A172 (cell line): ENCODE measurements around the gene GPA33. TPM values are rescaled to one million over a fixed set of nuclear protein-coding genes. Genes with fewer than 3 reads are reported as not detected.

Source experiments
- DNase-seq: peaks from one replicate; pipeline ENCODE4 v3.0.0-alpha.2; 2015; ENCODE audit warnings: low spot score
- total RNA-seq: library from RNA; depleted of rRNA; stranded (reverse); fragments of >200 nt; shearing (Covaris generic); gene quantifications from 2 replicates; pipeline ENCODE4 v1.2.3, GENCODE V29; 2014

GPA33 gene
- total RNA-seq, 1 experiment from 2014 or later = not detected

DNA sequence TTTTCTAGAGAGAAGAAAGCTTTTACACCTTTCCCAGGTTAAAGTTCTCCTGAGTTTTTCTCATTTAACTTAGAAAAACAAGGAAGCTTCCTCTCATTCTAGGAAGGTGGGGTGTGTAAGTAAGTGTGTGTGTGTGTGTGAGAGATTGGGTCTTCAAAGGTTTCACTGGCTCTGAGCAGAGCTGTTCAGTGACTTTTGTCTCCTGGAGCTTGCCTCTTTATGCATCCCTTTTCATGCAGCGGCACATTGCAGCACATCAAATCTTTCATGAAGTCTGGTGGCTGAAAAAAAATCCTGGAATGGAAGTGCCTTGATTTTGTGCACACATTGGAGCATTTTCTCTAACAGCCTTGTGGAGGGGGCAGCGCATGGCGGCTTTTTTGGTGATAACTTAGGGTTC is 3.4 kb downstream of the GPA33 start:
- DNase-seq = no peak

DNA sequence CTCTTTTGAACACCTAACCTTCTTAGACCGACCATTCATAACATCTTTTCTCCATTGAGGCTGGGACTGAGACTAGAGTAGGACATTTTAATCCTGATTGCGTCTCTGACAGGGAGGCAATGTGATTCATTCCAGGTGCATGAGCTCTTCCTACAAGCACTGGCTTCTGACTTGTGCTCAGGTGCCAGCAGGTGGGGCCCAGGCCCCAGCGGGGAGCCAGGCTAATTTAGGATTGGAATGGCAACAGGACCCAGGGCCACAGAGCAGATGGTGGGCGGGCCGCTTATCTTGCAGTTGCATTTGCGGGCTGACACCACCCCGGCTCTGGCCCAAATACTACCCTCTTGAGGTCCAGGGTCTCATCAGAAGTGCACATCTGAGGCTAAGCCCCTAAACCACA is 4.1 kb downstream of the GPA33 start:
- DNase-seq = no peak

DNA sequence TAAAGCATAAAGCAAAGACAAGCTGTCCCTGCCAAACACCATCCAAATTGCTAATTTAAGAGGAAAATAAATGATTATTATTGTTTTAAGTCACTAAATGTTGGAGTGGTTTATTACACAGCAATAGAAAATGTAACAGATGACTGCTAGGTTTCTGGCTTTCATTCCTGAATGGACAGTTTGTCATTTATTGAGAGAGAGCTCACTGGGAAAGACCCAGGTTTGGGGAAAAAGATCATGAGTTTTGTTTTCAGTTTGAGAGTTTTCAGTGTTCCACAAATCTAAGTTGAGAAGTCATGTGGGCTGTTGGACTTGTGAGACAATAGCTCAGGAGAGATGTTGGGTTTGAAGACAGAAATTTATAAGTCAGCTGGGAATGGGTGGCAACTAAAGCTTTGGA is 5.4 kb downstream of the GPA33 start:
- no peak for DNase-seq

DNA sequence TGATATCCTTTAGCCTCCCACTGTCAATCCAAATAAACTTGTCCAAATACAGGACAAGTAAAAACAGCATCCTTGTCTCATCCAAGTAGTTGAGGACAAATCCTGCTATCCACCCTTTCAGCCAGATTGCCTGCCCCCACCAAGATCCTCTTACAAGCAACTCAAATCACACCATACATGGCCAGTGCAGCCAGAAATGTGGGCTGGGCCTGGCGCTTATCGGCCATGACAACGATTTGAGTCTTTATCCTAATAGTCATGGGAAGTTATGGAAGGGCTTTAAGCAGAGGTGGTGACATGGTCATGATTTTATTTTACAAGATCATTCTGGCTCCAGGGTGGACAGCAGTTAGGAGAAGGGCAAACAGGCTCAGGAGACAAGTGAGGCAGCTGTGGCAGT is 6.3 kb downstream of the GPA33 start:
- no peak for DNase-seq

DNA sequence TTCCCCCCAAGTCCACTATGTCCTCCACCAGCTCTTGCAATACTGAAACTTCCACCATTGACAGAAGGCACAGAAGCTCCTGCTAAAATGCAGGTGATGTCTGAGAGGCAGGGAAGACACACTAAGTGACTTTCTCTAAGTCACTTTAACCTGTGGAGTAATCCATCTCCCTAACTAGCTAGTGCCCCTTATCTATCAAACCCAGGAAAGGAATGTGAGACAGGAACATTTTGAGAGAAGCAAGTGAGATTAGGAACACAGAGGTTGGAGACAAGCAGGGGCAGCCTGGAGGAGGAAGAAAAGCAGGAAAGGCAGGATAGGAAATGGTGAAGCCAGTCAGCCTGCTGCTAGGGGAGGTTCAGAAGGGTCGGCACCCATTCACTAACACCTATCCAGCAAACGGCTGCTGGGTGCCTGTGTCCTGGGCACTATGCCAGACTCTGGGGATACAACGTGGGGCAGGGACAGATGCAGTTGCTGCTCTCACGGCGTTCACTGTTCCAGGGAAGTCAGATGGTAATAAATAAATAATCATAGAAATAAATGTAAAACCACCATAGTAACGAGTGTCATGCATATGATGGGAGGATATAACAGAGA is 7.0 kb downstream of the GPA33 start:
- no peak for DNase-seq

DNA sequence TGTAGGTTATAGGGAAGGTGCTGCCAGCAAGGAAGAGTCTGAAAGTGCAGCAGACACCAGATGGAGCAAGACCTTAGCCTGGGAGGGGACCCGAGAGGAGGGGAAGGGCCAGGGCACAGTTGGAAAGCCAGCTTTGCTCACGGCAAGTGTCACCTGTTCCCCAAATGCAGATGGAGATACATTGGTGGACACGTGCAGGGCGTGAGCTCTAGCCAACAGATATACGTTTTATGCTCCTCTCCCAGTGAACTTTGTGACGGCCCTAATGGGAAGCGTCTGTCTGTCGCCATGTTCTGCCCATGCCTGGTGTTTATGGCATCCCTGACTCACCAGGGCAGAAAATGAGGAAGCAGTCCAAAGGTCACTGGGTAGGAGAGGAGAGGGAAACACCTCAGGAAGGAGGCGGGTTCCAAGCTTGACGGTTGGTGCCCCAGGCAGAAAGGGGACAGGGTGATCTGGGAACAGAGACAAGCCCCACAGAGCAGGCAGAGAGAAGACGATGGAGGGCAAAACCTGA is 7.6 kb downstream of the GPA33 start:
- no peak for DNase-seq

DNA sequence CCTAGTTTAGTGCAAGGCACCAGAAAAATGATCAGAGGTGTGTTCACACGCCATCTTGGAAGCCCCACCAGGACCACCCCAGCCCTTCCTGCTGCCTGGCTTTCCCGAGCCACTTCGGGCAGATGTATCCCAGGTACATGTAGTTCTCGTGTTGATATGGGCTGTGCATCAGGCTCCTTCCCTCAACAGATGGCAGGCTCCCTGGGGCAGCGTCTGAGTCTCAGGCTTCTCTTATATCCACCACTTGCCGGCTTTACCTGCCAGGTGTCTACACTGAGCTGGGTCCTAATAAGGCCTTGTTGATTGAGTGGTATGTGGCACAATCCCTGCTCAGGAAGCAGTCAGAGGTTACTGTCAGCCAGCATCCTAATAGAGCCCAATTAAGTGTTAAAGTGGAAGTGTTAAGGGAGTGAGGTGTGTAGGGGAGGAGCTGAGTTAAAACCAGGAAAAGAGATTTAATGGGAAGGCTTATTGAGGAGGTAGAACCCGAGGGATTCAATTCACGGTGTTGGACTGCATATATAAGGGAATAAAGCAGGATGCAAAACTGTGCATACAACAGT is 8.5 kb downstream of the GPA33 start:
- no peak for DNase-seq

DNA sequence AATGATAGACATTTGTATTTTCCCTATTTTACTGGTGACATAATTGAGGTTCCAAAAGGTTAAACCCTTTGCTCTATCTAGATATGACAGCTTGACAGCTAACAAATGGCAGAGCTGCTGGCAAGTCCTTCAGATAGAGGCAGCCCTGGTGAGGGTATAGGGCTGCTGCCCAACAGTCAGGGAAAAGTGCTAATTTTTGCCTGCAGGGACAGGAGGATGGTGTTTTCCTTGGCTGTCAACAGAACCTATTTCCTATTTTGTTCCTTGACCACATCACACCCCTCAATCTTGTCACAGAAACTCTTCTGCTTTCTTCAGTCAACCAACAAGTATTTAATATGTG is 12.3 kb downstream of the GPA33 start:
- DNase-seq = no peak

DNA sequence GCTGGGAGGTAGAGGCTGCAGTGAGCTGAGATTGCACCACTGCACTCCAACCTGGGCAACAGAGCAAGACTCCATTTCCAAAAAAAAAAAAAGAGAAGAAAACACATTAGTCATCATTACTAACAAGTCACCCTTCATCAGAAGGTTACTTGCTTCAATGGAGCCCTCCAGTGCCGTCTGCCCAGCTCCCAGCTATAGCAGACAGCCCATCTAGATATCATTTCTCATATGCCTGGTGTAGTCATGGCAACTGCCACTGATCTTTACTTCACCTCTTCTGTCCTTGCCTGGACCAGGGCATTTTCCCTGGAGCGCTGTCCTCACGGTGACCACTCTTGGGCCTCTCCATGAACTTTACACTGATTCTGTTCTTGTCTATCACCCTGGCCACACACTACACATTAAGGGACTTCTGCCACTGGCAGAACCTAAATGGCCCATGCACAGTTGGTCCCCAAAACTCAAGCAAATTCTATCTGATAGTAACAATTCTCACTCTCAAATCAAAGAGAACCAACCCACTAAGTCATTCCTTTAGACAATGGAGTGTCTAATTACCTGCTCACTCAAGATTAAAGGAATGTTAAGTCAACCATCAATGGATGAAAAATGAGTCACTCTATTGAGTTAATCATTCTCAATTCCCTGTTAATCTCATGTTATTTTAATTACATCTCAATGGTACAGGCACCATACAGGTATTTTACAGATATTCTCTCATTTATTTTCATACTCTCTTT is 12.9 kb downstream of the GPA33 start:
- no peak for DNase-seq

DNA sequence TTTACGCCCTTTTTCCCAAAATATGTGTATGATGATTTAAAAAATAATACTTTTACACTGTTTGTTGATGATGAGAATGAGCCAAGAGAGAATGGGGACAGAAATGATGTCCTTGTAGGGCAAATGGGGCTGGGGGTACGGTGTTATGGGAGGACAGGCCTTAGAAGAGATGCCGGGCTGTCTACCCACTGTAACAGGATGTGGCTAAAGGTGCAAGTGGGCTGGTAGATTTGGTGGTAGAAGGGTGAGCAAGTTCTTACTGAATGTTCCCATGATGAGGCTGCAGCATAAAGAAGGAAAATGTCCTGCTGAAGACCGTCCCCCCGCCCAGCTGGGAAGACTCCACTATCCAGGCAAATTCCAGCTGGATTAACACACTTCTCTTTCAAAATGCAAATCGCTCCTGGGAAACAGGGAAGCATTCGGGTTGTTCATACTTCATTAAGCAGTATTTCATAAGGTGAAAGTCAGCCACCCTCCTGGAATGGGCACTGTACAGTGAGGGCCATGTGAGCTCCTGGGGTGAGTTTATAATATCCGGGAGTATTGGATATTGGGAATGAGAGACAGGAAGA is 14.0 kb downstream of the GPA33 start:
- no peak for DNase-seq

DNA sequence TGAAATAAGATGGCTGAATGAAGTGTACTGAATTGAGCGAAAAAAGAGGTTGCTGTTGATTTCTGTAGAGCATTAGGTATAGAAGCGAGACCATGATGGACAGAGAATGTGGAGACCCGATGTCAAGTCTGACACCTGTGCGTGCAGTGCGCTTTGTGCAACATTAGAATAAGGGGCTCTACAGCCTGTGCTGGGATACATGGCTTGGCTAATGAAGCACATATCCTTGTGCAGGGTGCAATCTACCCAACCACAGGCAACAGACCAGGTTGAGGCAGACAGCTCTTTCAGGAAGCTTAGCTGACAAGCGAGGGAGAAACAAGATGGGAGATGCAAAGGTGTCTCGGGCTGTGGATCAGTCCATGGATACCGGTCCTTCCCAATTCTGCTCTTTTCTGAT is 18.9 kb downstream of the GPA33 start:
- DNase-seq = no peak

DNA sequence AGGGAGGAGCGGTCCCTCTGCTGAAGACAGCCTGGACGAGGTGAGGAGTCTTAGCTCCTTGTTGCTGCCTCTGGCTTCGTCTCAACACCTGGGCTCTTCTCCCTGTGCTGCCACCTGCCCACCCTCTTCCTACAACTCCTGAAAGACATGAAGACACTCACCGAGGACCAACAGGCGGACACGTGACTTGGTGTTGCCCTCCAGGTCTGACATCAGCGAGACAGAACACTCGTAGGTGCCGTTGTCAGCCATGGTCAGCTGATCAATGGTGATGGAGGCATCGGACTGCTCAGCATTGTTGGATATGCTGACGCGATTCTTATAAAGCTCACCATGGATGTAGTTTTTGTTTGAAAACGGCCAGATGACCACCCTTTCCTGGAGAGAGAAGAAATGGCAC is 21.4 kb downstream of the GPA33 start:
- DNase-seq = no peak

DNA sequence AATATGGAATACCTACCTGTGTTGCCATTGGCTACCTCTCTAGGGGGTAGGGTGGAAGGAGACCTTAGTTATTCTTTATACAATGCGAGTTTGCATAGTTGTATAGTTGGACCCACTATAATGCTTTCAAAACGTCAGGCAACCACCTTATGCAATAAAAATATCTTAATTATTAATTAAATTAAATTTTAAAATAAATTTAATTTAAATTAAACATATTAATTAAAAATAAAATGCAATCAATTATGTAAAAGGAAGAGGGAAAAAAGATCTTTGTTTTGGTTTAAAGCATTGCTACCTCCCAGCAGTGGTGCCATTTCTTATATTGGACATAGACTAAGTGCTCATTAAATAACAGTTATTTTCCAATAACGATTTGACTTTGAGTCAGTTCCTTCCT is 22.3 kb downstream of the GPA33 start:
- DNase-seq = no peak

DNA sequence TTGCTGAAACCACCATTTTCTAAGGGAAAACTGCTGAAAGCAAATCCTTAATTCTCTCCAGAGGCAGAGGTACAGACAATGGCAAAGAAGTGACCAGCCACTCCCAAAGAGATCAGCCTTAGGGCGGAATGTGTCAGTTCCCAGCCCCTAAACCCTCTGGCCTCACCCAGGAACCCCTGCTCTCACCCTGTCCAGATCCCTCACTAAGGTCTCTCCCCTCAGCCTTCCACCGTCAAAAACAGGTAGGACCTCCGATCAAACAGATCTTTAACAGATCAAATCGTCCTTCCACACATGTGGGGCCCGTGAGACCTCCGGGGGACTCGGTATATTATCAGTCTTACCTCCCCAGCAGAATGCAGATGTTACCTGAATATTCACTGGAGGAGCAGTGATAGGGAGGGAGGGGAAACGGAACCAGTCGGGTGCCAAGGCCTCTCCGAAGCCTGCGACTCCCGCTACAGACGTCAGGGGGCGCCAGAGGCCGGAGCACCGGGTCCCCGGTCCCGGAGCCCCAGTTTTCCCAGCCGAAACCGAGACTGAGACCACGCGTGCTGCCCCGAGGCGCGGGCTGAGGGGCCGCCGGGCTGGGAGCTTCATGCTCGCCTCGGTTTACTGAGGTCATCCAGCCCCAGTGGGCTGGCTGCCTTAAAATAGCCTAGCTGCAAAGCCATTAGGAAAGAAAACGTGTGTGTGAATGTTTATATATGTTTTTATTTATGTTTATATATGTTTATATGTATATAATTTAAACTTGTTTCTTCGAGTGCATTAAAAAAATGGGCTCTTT is 23.6 kb downstream of the GPA33 start:
- DNase-seq = peak; percentile 59

DNA sequence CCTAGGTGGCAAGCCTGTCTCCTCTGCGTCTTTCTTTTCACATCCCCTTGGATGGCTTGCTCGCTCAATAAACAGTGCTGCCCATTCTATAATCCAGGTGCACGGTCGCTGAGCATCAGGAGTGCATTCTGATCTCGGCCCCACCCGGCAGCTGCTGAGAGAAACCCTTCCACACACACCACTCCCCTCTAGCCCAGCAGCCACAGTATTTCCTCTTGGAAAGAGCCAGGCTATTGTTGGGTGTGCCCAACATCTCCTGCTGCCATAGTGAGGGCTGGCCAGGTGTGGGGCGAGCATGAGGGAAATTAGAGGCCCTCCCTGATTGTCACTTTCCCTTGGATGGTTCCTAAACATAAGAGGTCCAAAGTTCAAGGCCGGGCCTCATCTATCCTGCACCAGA is 24.7 kb downstream of the GPA33 start:
- no peak for DNase-seq

DNA sequence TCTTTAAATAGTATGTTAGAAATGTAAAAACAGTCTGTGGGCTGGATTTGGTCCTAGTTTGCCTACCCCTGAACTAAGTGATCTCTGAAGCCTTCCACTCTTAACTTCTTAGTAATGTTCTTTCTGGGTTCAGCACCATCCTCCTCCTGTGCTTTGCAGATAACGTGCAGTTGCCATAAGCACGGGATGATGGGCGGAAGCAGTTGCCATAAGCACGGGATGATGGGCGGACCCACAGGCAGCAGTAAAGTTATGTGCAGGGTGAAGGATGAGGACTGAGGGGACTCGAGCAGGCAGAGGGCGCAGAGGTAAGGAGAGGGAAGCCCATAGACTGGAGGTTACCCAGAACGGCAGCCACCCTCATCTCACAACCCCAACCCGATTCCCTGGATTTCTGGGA is 25.6 kb downstream of the GPA33 start:
- no peak for DNase-seq

DNA sequence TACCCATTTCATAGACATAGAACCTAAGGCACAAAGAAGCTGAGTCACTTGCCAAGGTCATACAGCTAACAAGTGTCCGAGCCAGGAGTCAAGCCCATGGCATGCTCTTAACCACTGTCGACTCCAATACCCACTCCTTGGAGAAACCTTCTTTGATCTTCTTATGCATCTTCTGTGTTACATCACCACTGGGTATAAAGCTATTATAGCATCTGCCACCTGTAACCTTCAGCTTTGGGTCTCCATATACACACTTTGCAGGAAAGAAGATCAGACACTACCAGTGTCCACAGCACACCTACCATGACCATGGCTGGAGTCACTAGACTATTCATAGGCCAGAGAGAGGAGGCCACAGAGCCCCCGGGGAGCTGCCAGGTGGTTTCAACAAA is 29.1 kb downstream of the GPA33 start:
- no peak for DNase-seq

DNA sequence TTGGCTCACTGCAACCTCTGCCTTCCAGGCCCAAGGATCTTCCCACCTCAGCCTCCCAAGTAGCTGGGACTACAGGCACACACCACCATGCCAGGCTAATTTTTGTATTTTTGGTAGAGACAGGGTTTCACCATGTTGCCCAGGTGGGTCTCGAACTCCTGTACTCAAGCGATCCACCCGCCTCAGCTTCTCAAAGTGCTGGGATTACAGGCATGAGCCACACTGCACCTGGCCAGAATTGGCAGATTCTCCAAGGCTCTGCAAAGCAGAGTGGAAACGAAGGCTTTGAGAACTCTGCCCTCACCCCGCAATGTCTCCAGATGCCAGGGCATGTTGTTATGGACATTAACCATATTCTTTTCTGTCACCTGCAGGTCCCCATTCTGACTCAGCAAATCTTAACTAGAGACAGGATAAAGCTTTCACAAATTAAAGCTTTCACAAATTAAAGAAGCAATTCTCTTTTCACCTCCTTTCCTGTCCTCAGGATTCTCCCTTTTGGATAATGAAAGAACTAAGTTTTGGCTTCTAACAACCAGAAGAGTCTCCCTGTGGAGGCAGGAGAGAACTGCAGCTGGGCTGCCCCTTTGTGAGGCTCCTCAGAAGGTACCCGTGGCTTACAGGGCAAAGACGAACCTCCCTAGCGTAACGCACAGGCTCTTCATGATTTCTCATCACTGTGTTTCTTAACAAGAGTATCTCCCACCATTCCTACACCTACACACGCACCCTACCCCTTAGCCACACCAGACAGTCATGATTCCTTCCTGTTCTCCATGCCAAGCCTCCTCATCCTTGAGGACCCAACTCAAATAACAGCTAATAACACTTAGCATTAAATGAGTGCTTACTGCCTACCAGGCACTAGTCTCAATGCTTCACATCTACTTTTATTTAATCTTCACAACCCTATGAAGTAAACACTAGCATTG is 29.8 kb downstream of the GPA33 start:
- DNase-seq = no peak

DNA sequence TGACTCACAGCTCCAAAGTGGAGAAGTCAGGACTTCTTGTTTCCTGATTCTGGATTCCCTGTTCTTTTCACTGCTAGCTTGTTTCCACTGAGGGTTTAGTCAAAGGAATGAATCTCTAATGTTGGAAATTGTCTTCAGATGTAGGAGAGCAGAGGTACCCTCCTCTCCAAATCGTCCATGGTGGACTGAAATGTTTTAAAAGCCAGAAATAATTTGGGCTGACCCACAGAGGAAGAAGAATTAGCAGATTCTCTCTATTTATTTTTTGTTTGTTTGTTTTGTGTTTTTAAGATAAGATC is 30.4 kb downstream of the GPA33 start:
- no peak for DNase-seq

DNA sequence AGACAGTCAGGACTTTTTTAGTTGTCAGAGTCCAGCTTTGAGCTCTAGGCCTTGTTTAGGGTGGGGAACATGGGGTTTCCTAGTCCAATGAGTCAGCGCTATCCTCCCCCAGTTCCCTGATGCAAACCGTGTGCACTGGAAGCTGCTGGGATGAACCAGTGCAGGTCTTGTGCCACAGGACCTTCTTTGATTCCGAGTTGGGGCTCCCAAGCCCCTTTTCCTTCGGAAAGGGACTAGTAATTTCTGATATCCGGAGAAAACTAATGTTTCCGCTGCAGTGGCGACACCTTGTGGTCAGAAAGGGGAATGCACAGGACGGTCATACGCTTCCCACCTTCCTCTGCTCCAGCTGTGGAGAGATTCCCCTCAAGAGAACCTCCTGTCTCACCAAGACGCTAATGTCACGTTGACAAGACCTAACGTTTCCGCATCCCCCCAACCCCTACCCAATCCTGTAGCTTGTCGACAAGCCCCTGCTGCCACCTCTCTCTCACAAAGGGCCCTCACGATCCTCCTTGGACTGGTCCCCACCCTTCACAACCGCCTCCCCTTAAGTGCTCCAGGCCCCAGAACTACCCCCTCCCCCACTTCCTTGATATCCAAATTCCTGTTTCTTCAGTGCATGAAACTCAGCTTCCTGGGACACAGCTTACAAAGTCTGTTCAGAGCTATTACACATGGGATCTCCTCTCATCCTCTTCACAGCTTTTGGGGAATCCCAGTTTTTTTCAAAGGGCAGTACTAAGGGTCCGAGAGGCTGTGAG is 30.9 kb downstream of the GPA33 start:
- peak; percentile 80 for DNase-seq

DNA sequence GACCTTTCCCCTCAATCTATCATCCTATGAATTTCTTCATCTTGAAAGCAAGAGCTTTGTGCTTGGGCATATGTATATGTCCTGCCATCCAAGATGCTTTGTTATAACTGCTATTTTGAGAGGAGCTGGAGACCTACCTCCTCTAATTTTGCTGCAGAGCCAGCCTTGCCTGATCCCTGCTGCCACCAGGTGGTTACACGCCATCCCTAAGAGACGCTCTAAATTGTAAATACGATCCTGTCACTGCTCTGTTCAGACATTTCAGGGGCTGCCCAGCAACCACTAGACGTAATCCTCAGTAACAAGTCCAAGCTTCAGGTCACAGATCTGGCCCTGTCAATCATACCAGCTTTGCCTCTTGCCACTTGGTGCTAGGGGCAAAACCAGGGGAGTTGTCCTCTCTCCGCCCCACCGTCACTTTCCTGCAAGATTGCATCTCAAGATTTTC is 32.9 kb downstream of the GPA33 start:
- DNase-seq = peak; percentile 81
